NT2/D1 (cell line): Measurements from ENCODE around the gene ELAVL3.

Source experiments
- SUZ12 ChIP-seq: IDR thresholded peaks from 2 replicates; pipeline ENCODE4 v1.6.1; 2011; ENCODE audit not compliant: insufficient read length, insufficient read depth; ENCODE audit errors: extremely low read depth
- YY1 ChIP-seq: IDR thresholded peaks from 2 replicates; pipeline ENCODE4 v1.6.1; 2011; ENCODE audit not compliant: insufficient read length, insufficient read depth
- ZNF274 ChIP-seq: IDR thresholded peaks from 2 replicates; pipeline ENCODE4 v1.6.1; 2011; ENCODE audit warnings: mild to moderate bottlenecking, low read depth, low read length

DNA sequence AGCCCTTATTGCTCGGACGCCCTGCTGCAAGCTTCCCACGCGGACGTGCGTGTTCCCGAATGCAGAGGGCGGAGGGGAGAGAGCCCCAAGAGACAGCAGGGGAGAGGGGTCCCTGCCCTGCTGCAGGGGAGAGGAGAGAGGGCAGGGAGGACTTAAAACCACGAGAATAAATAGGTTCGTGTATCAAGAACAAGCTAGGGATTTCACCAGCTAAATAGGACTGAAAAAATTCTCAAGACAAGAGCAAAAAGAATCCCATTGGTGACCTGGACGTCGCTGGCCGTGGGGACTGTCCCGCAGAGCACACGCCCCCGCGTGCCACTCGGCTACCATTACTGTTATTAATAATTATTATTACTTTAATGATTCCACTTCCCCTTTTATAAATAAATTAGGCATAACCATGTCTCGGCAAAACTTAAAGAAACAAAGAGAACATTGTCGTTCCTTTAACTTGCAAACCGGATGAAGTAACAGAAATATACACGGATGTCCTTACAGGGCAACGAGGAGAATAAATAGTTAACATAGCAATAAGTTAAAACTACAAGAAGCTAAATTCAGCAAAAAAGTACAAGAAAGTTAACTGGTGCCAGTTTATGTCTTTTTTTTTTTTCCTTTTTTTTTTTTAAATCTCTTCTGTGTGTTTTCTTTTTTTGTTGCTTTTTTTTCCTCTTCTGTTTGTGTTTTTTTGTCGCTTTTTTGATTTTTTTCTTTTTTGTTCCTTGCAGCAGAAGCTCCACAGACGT, 28.8 kb downstream of the ELAVL3 start:
- TF ChIP-seq SUZ12 (no peak), YY1 (no peak), ZNF274 (no peak)
